HUES64 (cell line): ENCODE measurements around the gene RAB35.

ENCODE experiments used
- H3K27ac ChIP-seq: 2 replicates; pipeline ENCODE4 v1.7.0; 2013; ENCODE audit warnings: low read depth, low read length, inconsistent platforms
- H3K27me3 ChIP-seq: 2 replicates; pipeline ENCODE4 v1.6.1; 2013; ENCODE audit warnings: mild to moderate bottlenecking, low read length; ENCODE audit not compliant: insufficient read depth
- H3K36me3 ChIP-seq: 2 replicates; pipeline ENCODE4 v1.6.1; 2013; ENCODE audit warnings: mild to moderate bottlenecking, low read length; ENCODE audit not compliant: insufficient read depth
- H3K4me1 ChIP-seq: 2 replicates; pipeline ENCODE4 v1.6.1; 2013; ENCODE audit warnings: mild to moderate bottlenecking, low read length, moderate library complexity; ENCODE audit not compliant: insufficient read depth
- H3K4me3 ChIP-seq: 2 replicates; pipeline ENCODE4 v1.5.1; 2013; ENCODE audit warnings: mild to moderate bottlenecking, low read length, moderate library complexity
- H3K9ac ChIP-seq: 2 replicates; pipeline ENCODE4 v1.6.1; 2013; ENCODE audit warnings: mild to moderate bottlenecking, low read depth, low read length
- H3K9me3 ChIP-seq: 2 replicates; pipeline ENCODE4 v1.6.1; 2013; ENCODE audit warnings: low read depth, low read length; ENCODE audit not compliant: insufficient read depth
- WGBS: fragments of 150-250, 120-280 bp; methylation state at CpG from one replicate; pipeline ENCODE4 v1.1.7; 2013; ENCODE audit warnings: missing lambda C conversion rate; 5-methylcytosine and 5-hydroxymethylcytosine counted together

RAB35 gene

GRCh38 chr12:120102189-120103043, 14.1 kb downstream of the RAB35 start:
- Histone ChIP-seq H3K27me3 (no peaks in the 10 kb centered on the region), H3K4me1 (peaks cover 4% of the 10 kb centered on the region; the same call in 1 of the 2 replicates), H3K4me3 (no peak overlapping the region), H3K36me3 (peaks cover 27% of the 10 kb centered on the region), H3K27ac (0 out of 2 replicates have a peak overlapping the region, but pooled peaks have one; percentile 18), H3K9me3 (no peaks in the 10 kb centered on the region), H3K9ac (no peak overlapping the region; the same call in 1 of the 2 replicates)
- 94% methylated on average over 30 of the region's 30 CpGs for WGBS

GRCh38 chr12:120101617-120102016, 14.9 kb downstream of the RAB35 start:
- Histone ChIP-seq H3K9me3 (no peaks in the 10 kb centered on the region), H3K4me1 (peaks cover 4% of the 10 kb centered on the region; the same call in 1 of the 2 replicates), H3K4me3 (no peak overlapping the region), H3K9ac (no peak overlapping the region), H3K27me3 (no peaks in the 10 kb centered on the region), H3K36me3 (peaks cover 34% of the 10 kb centered on the region), H3K27ac (0 out of 2 replicates have a peak overlapping the region, but pooled peaks have one; percentile 49)
- 90% methylated on average over 13 of the region's 13 CpGs for WGBS

- Histone ChIP-seq H3K9me3 (no peaks in the 10 kb centered on the region), H3K27me3 (no peaks in the 10 kb centered on the region), H3K4me3 (no peak overlapping the region), H3K4me1 (peaks cover 4% of the 10 kb centered on the region; the same call in 1 of the 2 replicates), H3K27ac (no peak overlapping the region), H3K36me3 (peaks cover 34% of the 10 kb centered on the region), H3K9ac (no peak overlapping the region)
- WGBS, result 92% methylated on average over 11 of the region's 11 CpGs
Observed at GRCh38 chr12:120101182-120101581, 15.4 kb downstream of the RAB35 start.

GRCh38 chr12:120100630-120101029, 15.9 kb downstream of the RAB35 start:
- H3K36me3 ChIP-seq, result peaks cover 34% of the 10 kb centered on the region

GRCh38 chr12:120099738-120100137, 16.8 kb downstream of the RAB35 start:
- Histone ChIP-seq H3K4me3 (no peak overlapping the region), H3K9ac (no peak overlapping the region), H3K9me3 (no peaks in the 10 kb centered on the region), H3K27ac (no peak overlapping the region), H3K27me3 (no peaks in the 10 kb centered on the region), H3K36me3 (peaks cover 34% of the 10 kb centered on the region), H3K4me1 (peaks cover 3% of the 10 kb centered on the region)
- 92% methylated on average over 11 of the region's 11 CpGs for WGBS

More at GRCh38 chr12:120100630-120101029, 15.9 kb downstream of the RAB35 start:
- no peak overlapping the region for H3K27ac ChIP-seq
- H3K27me3 ChIP-seq, result no peaks in the 10 kb centered on the region
- no peaks in the 10 kb centered on the region for H3K9me3 ChIP-seq
- WGBS, result 96% methylated on average over 21 of the region's 21 CpGs
- peaks cover 4% of the 10 kb centered on the region; the same call in 1 of the 2 replicates for H3K4me1 ChIP-seq
- H3K9ac ChIP-seq, result no peak overlapping the region
- H3K4me3 ChIP-seq, result no peak overlapping the region

GRCh38 chr12:120098756-120099470, 17.6 kb downstream of the RAB35 start:
- H3K36me3 ChIP-seq, result peaks cover 34% of the 10 kb centered on the region

GRCh38 chr12:120096671-120097202, 19.8 kb downstream of the RAB35 start:
- H3K27ac ChIP-seq, result no peak overlapping the region; the same call in 1 of the 2 replicates
- WGBS, result 93% methylated on average over 34 of the region's 34 CpGs

More at GRCh38 chr12:120098756-120099470, 17.6 kb downstream of the RAB35 start:
- Histone ChIP-seq H3K4me1 (peaks cover 11% of the 10 kb centered on the region), H3K27ac (no peak overlapping the region), H3K27me3 (no peaks in the 10 kb centered on the region), H3K9ac (no peak overlapping the region), H3K9me3 (no peaks in the 10 kb centered on the region), H3K4me3 (no peak overlapping the region)
- whole genome bisulfite sequencing, result 95% methylated on average over 36 of the region's 36 CpGs

GRCh38 chr12:120095736-120096135, 20.8 kb downstream of the RAB35 start:
- H3K9me3 ChIP-seq, result no peaks in the 10 kb centered on the region
- H3K9ac ChIP-seq, result no peak overlapping the region
- peaks cover 26% of the 10 kb centered on the region for H3K36me3 ChIP-seq
- H3K27ac ChIP-seq, result no peak overlapping the region
- H3K4me1 ChIP-seq, result peaks cover 25% of the 10 kb centered on the region
- WGBS, result 89% methylated on average over 8 of the region's 8 CpGs
- H3K27me3 ChIP-seq, result no peaks in the 10 kb centered on the region
- no peak overlapping the region for H3K4me3 ChIP-seq

More at GRCh38 chr12:120096671-120097202, 19.8 kb downstream of the RAB35 start:
- H3K27me3 ChIP-seq, result no peaks in the 10 kb centered on the region
- peaks cover 24% of the 10 kb centered on the region for H3K36me3 ChIP-seq
- H3K9me3 ChIP-seq, result no peaks in the 10 kb centered on the region
- peaks cover 25% of the 10 kb centered on the region for H3K4me1 ChIP-seq
- H3K9ac ChIP-seq, result no peak overlapping the region
- no peak overlapping the region for H3K4me3 ChIP-seq

- H3K27me3 ChIP-seq, result no peaks in the 10 kb centered on the region
- no peaks in the 10 kb centered on the region for H3K9me3 ChIP-seq
- H3K4me3 ChIP-seq, result no peak overlapping the region
- H3K36me3 ChIP-seq, result peaks cover 26% of the 10 kb centered on the region
- 92% methylated on average over 13 of the region's 13 CpGs for WGBS
- peak overlapping the region; percentile 48; the same call in 1 of the 2 replicates for H3K27ac ChIP-seq
- peaks cover 28% of the 10 kb centered on the region for H3K4me1 ChIP-seq
- H3K9ac ChIP-seq, result no peak overlapping the region
Observed at GRCh38 chr12:120095331-120095730, 21.2 kb downstream of the RAB35 start.

- Histone ChIP-seq H3K36me3 (peaks cover 23% of the 10 kb centered on the region), H3K27me3 (no peaks in the 10 kb centered on the region), H3K9me3 (no peaks in the 10 kb centered on the region), H3K27ac (peak overlapping the region; percentile 76; the same call in 1 of the 2 replicates), H3K4me1 (peaks cover 32% of the 10 kb centered on the region), H3K4me3 (no peak overlapping the region), H3K9ac (no peak overlapping the region)
- 79% methylated on average over 9 of the region's 9 CpGs for whole genome bisulfite sequencing
Observed at GRCh38 chr12:120094485-120094884, 22.1 kb downstream of the RAB35 start.
